ENCODE results near the gene CLEC18C. TPM values are rescaled to one million over a fixed set of nuclear protein-coding genes. Genes with fewer than 3 reads are reported as not detected.
A peak's percentile ranks its signal among the peaks of the same experiment; 100 is the strongest.
"Not testable (repeated sequence)": the region's sequence is repeated elsewhere in the genome, so short reads cannot be mapped to it uniquely, and the experiment has no call there.

The CLEC18C gene
- polyA plus RNA-seq, 1 donor from 2014 or later, result not detected

DNA sequence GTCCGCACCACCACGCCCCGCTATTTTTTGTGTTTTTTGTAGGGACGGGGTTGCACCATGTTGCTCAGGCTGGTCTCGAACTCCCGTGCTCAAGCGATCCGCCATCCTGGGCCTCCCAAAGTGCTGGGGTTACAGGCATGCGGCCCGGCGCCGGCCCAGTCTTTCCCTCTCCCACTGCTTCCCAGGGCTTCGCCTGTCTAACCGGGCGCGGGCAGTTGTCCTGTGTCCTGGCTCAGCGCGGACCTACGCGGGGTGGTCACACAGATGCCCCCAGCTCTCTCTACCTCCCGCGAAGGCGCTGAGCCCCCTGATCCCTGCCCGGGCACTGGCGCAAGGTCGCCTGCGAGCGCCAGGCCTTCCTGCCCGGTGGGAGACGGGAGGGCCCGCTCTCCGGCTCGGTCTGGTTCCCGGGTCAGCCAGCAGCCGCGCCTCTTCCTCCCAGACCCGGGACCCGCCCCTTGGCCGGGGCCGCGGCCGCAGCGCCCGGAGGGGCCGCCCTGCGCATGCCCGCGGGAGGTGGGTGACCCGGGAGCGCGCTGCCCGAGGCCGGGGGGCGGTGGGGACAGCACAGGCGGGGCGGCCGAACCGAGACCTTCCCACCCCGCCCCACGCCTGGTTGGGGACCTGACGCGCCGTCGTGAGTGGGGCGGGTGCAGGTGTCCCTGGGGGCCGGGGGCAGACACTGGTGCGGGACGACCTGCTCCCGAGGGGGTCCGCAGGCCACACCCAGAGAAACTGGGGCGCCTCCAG is 14.4 kb downstream of the CLEC18C start:
- not testable (repeated sequence) for H3K9me3 Mint-ChIP-seq, H3K27ac Mint-ChIP-seq, H3K4me1 Mint-ChIP-seq, H3K4me3 Mint-ChIP-seq, H3K27me3 Mint-ChIP-seq, H3K36me3 Mint-ChIP-seq

DNA sequence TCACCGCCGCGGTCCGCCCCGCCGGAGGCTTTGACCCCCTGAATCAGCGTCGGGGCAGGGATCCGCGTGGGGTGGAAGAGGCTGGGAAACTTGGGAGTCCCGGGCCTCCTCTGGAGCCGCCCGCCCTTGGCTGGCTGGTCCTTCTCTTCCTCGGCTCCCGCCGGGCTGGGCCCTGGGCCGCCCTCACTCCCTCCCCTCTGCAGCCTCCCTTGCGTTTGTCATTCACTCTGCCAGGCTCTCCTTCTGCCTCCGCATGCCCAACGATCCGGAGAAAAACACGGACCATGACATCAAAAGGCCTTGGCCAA is 15.0 kb downstream of the CLEC18C start:
- H3K27me3 Mint-ChIP-seq, H3K27ac Mint-ChIP-seq, H3K4me3 Mint-ChIP-seq, H3K9me3 Mint-ChIP-seq, H3K36me3 Mint-ChIP-seq, H3K4me1 Mint-ChIP-seq: not testable (repeated sequence)

DNA sequence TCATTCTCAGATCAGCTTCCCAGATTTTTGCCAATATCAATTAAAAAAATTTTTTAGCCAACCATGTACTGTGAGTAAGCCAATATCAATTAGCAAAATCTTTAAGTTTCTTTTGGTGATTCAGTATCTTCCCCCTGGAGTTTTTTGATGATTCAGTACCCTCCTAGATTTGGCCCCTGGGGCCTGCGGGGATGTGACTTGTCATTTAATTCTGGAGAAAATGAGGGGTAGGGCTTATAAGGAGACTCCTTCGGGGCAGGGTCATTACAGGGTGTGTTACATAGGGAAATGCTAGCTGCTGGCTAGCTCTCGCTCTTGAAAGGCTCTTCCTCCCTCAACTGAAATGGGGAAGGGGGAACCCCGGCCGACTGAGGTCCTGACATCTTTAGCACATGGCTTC is 17.0 kb downstream of the CLEC18C start:
- not testable (repeated sequence) for H3K4me3 Mint-ChIP-seq, H3K36me3 Mint-ChIP-seq, H3K27me3 Mint-ChIP-seq, H3K4me1 Mint-ChIP-seq, H3K9me3 Mint-ChIP-seq, H3K27ac Mint-ChIP-seq

DNA sequence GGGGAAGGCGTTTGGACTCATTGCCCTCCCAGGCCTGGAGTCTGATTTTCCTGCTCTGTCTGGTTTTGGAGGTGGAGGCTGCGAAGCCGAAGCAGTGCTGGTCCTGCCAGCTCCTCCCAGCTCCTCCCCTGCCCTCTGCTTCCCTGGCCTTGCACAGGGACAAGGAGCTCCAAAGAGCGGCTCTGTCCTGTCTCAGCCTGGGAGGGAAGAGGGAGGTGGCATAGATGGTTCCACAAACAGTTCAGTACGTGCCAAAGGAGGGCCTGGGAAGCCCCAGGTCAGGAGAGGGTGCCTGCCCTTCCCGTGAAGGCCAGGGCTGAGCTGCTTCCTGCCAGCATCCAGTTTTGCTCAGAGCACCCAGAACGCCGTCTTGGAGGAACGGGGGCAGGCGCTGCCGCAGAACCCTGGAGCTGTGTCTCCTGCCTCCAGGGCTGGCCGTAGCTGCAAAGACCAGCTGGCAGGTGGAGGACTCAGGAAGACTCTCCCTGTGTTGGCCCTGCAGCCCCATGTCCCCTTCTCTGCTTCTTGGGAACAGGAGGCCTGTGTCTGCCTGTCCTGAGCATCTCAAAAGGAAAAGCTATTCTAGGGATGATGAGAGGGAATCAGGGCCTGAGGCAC is 23.2 kb downstream of the CLEC18C start:
- not testable (repeated sequence) for H3K4me3 Mint-ChIP-seq, H3K36me3 Mint-ChIP-seq, H3K4me1 Mint-ChIP-seq, H3K9me3 Mint-ChIP-seq, H3K27ac Mint-ChIP-seq, H3K27me3 Mint-ChIP-seq

DNA sequence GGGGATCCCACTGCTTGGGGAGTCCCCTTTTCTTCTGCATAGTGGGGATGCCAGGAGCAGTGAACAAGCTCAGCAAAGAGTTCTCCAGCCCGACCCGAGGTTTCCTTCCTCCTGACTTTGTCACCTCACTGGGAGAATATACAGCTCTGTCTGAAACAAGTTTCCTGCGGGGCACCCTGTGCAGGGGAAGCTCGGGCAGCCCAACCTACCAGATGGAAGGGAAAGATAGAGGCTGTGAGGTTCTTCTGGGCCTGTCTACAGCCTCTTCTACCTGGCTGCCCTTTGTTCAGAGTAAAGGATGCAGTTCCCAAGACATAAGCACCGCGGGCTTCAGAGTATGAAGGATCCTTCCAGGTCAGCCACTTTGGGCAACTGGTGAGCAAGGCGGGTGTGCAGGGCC is 24.0 kb downstream of the CLEC18C start:
- H3K27ac Mint-ChIP-seq, H3K36me3 Mint-ChIP-seq, H3K4me1 Mint-ChIP-seq, H3K9me3 Mint-ChIP-seq, H3K27me3 Mint-ChIP-seq, H3K4me3 Mint-ChIP-seq: not testable (repeated sequence)

DNA sequence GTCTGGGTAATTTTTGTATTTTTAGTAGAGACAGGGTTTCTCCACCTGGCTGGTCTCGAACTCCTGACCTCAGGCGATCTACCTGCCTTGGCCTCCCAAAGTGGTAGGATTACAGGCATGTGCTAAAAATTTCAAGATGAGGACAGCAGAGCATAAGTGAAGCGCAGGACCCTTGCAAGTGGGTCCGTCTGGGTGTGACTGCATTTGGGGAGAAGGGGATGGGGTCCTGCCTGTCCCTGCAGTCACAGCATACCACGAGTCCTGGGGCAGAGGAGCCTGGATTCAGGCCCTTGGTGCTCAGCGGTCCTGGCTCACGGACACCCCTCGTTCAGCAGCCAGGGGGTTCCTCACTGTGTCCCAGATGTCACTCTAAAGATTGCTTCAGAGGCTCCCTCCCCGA is 24.6 kb downstream of the CLEC18C start:
- not testable (repeated sequence) for H3K27me3 Mint-ChIP-seq, H3K4me1 Mint-ChIP-seq, H3K27ac Mint-ChIP-seq, H3K9me3 Mint-ChIP-seq, H3K4me3 Mint-ChIP-seq, H3K36me3 Mint-ChIP-seq

DNA sequence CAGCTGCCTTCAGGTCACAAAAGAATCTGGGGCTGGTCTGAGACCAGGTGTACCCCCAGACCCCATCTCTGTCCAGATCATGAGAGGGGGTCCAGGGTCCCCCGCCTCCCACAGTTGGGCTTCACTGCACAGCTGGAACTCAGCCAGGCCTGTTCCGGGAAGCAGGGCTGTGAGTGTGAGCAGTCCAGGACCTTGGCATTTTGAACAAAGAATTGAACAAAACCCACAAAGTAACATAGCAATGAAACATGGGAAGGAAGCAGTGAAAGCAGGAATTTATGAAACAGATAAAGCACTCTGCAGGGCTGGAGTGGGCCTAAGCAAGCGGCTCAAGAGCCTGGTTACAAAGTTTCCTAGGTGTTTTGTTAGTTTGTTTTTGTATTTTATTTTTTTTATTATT is 25.1 kb downstream of the CLEC18C start:
- not testable (repeated sequence) for H3K27me3 Mint-ChIP-seq, H3K36me3 Mint-ChIP-seq, H3K4me3 Mint-ChIP-seq

DNA sequence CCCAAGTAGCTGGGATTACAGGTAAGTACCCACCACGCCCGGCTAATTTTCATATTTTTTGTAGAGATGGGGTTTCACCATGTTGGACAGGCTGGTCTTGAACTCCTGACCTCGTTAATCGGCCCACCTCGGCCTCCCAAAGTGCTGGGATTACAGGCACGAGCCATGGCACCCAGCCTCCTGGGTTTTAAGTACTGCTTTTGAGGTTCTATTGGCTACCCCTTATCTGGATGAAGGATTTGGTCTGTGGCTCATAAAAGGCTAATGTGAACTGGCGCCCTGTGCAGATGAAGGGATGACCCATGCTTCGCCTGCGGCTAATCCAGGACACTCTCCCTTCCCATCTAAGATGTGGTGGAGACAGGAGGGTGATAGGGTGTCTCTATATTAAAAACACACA is 25.6 kb downstream of the CLEC18C start:
- not testable (repeated sequence) for H3K9me3 Mint-ChIP-seq, H3K4me3 Mint-ChIP-seq, H3K27ac Mint-ChIP-seq, H3K4me1 Mint-ChIP-seq, H3K27me3 Mint-ChIP-seq, H3K36me3 Mint-ChIP-seq

More for the DNA sequence above, 25.1 kb downstream of the CLEC18C start:
- not testable (repeated sequence) for H3K27ac Mint-ChIP-seq, H3K4me1 Mint-ChIP-seq, H3K9me3 Mint-ChIP-seq

DNA sequence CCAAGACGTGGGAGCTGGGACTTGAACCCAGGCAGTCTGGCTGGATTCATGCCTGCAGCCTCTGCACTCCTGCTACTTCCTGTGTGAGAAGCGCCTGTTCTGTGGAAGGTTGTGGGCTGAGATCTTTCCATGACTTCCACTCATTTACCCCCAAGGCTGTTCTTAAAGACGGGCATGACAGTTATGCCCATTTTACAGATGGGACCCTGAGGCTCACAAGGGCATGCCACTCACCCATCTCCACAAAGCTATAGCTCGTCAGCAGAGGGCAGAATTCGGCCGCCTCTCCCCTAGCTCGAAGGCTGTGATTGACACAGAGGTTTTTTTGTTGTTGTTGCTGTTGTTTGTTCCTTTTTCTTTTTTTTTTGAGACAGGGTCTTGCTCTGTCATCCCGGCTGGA is 26.5 kb downstream of the CLEC18C start:
- not testable (repeated sequence) for H3K36me3 Mint-ChIP-seq

DNA sequence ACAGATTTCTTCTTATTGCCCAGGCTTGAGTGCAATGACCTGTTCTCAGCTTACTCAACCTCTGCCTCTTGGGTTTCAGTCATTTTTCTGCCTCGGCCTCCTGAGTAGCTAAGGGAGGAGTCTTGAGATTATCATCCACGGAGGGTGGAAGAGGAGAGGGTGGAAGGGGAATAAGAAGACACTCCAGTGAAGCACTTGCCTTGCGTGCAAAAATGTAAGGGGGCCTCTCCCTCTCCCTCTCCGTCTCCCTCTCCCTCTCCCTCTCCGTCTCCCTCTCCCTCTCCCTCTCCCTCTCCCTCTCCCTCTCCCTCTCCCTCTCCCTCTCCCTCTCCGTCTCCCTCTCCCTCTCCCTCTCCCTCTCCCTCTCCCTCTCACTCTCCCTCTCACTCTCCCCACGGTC is 29.9 kb downstream of the CLEC18C start:
- H3K36me3 Mint-ChIP-seq, H3K27ac Mint-ChIP-seq, H3K4me3 Mint-ChIP-seq, H3K9me3 Mint-ChIP-seq, H3K4me1 Mint-ChIP-seq, H3K27me3 Mint-ChIP-seq: not testable (repeated sequence)

More for the DNA sequence above, 26.5 kb downstream of the CLEC18C start:
- not testable (repeated sequence) for H3K4me1 Mint-ChIP-seq, H3K27me3 Mint-ChIP-seq, H3K9me3 Mint-ChIP-seq, H3K27ac Mint-ChIP-seq
- peak overlapping the region in 1 of 4 donors; percentile 9 for H3K4me3 Mint-ChIP-seq

DNA sequence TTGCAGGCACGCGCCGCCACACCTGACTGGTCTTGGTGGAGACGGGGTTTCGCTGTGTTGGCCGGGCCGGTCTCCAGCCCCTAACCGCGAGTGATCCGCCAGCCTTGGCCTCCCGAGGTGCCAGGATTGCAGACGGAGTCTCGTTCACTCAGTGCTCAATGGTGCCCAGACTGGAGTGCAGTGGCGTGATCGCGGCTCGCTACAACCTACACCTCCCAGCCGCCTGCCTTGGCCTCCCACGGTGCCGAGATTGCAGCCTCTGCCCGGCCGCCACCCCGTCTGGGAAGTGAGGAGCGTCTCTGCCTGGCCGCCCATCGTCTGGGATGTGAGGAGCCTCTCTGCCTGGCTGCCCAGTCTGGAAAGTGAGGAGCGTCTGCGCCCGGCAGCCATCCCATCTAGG is 30.4 kb downstream of the CLEC18C start:
- not testable (repeated sequence) for H3K4me1 Mint-ChIP-seq, H3K36me3 Mint-ChIP-seq, H3K4me3 Mint-ChIP-seq, H3K27ac Mint-ChIP-seq, H3K9me3 Mint-ChIP-seq, H3K27me3 Mint-ChIP-seq

DNA sequence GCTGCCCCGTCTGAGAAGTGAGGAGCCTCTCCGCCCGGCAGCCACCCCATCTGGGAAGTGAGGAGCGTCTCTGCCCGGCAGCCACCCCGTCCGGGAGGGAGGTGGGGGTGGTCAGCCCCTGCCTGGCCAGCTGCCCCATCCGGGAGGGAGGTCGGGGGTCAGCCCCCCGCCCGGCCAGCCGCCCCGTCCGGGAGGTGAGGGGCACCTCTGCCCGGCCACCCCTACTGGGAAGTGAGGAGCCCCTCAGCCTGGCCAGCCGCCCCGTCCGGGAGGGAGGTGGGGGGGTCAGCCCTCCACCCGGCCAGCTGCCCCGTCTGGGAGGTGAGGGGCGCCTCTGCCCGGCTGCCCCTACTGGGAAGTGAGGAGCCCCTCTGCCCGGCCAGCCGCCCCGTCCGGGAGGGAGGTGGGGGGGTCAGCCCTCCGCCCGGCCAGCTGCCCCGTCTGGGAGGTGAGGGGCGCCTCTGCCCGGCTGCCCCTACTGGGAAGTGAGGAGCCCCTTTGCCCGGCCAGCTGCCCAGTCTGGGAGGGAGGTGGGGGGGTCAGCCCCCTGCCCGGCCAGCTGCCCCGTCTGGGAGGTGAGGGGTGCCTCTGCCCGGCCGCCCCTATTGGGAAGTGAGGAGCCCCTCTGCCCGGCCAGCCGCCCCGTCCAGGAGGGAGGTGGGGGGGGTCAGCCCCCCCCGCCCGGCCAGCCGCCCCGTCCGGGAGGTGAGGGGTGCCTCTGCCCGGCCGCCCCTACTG is 31.2 kb downstream of the CLEC18C start:
- not testable (repeated sequence) for H3K4me3 Mint-ChIP-seq, H3K36me3 Mint-ChIP-seq, H3K9me3 Mint-ChIP-seq, H3K27me3 Mint-ChIP-seq, H3K4me1 Mint-ChIP-seq, H3K27ac Mint-ChIP-seq

DNA sequence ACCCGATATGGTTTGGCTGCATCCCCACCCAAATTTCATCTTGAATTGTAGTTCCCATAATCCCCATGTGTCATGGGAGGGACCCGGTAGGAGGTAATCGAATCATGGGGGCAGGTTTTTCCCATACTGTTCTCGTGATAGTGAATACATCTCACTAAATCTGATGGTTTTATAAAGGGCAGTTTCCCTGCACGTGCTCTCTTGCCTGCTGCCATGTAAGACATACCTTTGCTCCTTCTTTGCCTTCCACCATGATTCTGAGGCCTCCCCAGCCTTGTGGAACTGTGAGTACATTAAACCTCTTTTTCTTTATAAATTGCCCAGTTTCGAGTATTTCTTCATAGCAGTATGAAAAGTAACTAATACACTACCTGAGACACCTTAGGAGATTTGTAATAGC is 32.8 kb downstream of the CLEC18C start:
- not testable (repeated sequence) for H3K4me3 Mint-ChIP-seq, H3K9me3 Mint-ChIP-seq, H3K27me3 Mint-ChIP-seq, H3K27ac Mint-ChIP-seq, H3K4me1 Mint-ChIP-seq, H3K36me3 Mint-ChIP-seq

DNA sequence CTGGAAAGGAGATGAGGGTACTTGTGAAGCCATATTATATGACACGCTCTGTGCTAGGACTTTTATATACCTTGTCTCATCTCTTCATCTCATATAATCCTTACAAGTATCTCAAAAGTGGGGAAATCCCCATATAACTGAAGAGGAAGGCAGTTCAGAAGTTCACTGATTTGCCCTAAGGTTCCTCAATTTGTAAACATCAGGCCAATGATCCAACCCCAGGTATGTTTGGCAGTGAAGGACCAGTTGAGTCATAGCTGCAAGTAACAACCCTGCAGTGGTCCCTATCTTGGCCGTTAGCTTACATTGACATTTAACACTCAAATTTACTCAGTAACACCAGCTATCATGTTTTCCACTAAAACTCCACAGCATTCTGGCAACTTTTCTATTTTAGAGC is 45.0 kb downstream of the CLEC18C start:
- not testable (repeated sequence) for H3K4me3 Mint-ChIP-seq, H3K4me1 Mint-ChIP-seq, H3K36me3 Mint-ChIP-seq, H3K27ac Mint-ChIP-seq, H3K27me3 Mint-ChIP-seq, H3K9me3 Mint-ChIP-seq

DNA sequence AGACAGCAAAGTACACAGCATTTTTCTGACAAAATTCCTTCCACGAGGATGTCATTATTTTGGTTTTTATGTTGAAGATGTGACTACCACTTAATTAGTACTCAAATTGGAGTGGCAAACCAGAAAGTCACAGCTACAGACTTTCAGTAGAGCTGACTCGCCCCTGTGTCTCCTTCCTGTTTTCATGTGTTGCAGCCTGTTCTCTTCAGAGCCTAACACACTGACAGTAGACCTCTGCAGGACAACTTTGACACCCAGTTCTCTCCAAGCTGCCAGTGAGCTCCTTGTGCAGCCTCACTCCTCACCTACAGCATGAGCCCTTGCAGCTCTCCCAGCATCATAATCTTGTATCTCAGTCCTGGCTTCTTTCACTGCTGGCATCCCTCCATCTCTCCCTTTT is 49.0 kb downstream of the CLEC18C start:
- not testable (repeated sequence) for H3K27ac Mint-ChIP-seq, H3K4me3 Mint-ChIP-seq, H3K27me3 Mint-ChIP-seq, H3K9me3 Mint-ChIP-seq, H3K36me3 Mint-ChIP-seq, H3K4me1 Mint-ChIP-seq

DNA sequence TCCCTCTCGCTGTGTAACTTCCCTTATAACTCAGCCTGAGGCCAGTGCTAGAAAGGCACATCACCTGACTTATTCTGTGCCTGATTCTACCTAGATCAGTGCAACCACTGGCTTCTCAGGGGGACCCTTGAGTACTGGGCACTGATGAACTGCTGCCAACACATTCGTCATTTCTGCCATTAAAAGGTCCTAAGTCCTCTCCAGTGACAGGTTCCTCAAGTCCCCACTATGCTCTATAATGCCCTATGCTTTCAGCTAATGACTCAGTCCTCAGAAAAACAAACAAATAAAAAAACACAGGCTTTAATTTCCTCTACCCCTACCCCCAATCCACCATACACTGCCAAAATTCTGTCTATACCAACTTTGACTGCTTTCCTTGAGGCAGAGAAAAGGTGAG is 49.6 kb downstream of the CLEC18C start:
- H3K27ac Mint-ChIP-seq, result peak overlapping the region in 1 of 3 donors; percentile 80
- not testable (repeated sequence) for H3K36me3 Mint-ChIP-seq, H3K9me3 Mint-ChIP-seq, H3K27me3 Mint-ChIP-seq, H3K4me3 Mint-ChIP-seq, H3K4me1 Mint-ChIP-seq

Measured in IgD-negative memory B cell (primary cell).